WTC11 (cell line): ENCODE data around the gene IGSF11.

Experiments used
- ATF3 ChIP-seq: sonication (generic); formaldehyde crosslinking; conservative IDR thresholded peaks from 2 replicates; pipeline ENCODE4 v1.8.1; 2022; ENCODE audit warnings: mild to moderate bottlenecking, missing genetic modification reagents
- CREB1 ChIP-seq: sonication (generic); formaldehyde crosslinking; IDR thresholded peaks from 2 replicates; pipeline ENCODE4 v1.8.0; 2023; ENCODE audit warnings: mild to moderate bottlenecking, missing genetic modification reagents
- NFATC4 ChIP-seq: fragments of 250-450 bp; sonication (Bioruptor Pico); IDR thresholded peaks from 2 replicates; pipeline ENCODE4 v1.9.0; 2021; ENCODE audit warnings: mild to moderate bottlenecking
- TEAD4 ChIP-seq: sonication (generic); formaldehyde crosslinking; IDR thresholded peaks from 2 replicates; pipeline ENCODE4 v1.8.0; 2022; ENCODE audit warnings: mild to moderate bottlenecking, missing genetic modification reagents
- ZMAT4 ChIP-seq: fragments of 250-450 bp; sonication (Bioruptor Pico); IDR thresholded peaks from 2 replicates; pipeline ENCODE4 v1.9.0; 2021; ENCODE audit warnings: mild to moderate bottlenecking
- ZNF121 ChIP-seq: sonication (generic); formaldehyde crosslinking; IDR thresholded peaks from 2 replicates; pipeline ENCODE4 v1.8.0; 2023; ENCODE audit warnings: missing genetic modification reagents
- TF ChIP-seq, protein P1 (sequence below): fragments of 200-600 bp; IDR thresholded peaks from 2 replicates; pipeline ENCODE4 v1.8.0; 2022; ENCODE audit warnings: antibody characterized with exemption
- TF ChIP-seq, protein P2 (sequence below): sonication (generic); formaldehyde crosslinking; IDR thresholded peaks from 2 replicates; pipeline ENCODE4 v1.8.0; 2022; ENCODE audit warnings: mild to moderate bottlenecking, missing genetic modification reagents
- TF ChIP-seq, protein P3 (sequence below): sonication (generic); formaldehyde crosslinking; IDR thresholded peaks from 2 replicates; pipeline ENCODE4 v1.8.1; 2022; ENCODE audit warnings: low read depth, mild to moderate bottlenecking, moderate library complexity, missing genetic modification reagents, borderline replicate concordance

DNA sequence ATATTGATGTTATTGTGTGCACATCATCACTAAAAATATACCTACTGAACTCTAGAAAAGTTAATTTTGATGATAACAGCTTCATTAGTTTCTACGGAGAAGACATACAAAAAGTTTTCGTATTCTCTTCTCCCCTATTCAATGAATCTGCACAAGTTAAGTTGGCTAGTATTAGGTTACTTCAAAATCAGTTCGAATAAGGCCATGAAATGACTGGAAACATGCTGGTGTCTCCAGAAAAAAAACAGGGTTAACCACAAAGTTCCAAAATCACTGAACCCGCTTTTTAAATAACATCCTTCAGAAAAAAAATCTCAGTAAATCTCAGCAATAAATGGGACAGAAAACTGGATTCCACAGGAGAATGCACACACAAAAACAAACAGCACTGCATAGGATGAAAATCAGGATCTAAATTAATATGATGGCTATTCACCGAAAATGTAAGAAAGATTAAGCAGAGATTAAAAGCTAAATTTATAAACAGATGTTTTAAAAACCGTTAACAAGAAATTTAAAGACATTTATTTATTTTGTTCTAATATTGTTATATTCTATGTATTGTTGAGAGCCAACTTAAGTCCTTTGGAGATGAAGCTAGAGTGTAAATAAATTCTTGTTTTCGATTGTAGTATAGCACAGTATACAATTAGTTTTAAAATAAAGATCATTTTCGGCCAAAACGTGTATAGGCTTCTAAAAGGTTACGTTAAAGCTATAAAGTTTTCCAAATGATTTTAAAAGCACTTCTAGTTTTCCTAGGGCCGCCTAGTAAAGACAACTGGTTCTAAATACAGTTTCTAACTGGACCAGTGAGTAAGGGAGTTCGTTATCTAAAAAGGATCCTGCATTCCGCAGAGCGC is 1.0 kb downstream of the IGSF11 start:
- TF ChIP-seq CREB1 (CRISPR knock-in tag) = no peak
- TF ChIP-seq ATF3 (CRISPR knock-in tag) = no peak
- TF ChIP-seq, protein P1, sequence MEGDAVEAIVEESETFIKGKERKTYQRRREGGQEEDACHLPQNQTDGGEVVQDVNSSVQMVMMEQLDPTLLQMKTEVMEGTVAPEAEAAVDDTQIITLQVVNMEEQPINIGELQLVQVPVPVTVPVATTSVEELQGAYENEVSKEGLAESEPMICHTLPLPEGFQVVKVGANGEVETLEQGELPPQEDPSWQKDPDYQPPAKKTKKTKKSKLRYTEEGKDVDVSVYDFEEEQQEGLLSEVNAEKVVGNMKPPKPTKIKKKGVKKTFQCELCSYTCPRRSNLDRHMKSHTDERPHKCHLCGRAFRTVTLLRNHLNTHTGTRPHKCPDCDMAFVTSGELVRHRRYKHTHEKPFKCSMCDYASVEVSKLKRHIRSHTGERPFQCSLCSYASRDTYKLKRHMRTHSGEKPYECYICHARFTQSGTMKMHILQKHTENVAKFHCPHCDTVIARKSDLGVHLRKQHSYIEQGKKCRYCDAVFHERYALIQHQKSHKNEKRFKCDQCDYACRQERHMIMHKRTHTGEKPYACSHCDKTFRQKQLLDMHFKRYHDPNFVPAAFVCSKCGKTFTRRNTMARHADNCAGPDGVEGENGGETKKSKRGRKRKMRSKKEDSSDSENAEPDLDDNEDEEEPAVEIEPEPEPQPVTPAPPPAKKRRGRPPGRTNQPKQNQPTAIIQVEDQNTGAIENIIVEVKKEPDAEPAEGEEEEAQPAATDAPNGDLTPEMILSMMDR = no peak
- TF ChIP-seq NFATC4 (CRISPR knock-in tag) = no peak
- TF ChIP-seq, protein P2, sequence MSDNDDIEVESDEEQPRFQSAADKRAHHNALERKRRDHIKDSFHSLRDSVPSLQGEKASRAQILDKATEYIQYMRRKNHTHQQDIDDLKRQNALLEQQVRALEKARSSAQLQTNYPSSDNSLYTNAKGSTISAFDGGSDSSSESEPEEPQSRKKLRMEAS (CRISPR knock-in tag) = no peak
- TF ChIP-seq ZMAT4 (CRISPR knock-in tag) = no peak
- TF ChIP-seq TEAD4 (CRISPR knock-in tag) = no peak
- no peak for TF ChIP-seq ZNF121 (CRISPR knock-in tag)
- TF ChIP-seq, protein P3, sequence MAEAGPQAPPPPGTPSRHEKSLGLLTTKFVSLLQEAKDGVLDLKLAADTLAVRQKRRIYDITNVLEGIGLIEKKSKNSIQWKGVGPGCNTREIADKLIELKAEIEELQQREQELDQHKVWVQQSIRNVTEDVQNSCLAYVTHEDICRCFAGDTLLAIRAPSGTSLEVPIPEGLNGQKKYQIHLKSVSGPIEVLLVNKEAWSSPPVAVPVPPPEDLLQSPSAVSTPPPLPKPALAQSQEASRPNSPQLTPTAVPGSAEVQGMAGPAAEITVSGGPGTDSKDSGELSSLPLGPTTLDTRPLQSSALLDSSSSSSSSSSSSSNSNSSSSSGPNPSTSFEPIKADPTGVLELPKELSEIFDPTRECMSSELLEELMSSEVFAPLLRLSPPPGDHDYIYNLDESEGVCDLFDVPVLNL = no peak
